Kidney (tissue), 14 donors: Measurements from ENCODE around the gene POLR2L. TPM values are rescaled to one million over a fixed set of nuclear protein-coding genes. Genes with fewer than 3 reads are reported as not detected.

Source experiments
- DNase-seq, 5 donors: peaks; one replicate each; pipeline ENCODE4 v3.0.0-alpha.2; 2013 to 2020
- FAIRE-seq: peaks from 2 replicates; lab custom pipeline; 2012; peaks lifted over from hg19 to GRCh38; lab: Jason Lieb, UNC
- H3K27ac ChIP-seq, 2 donors: one replicate each; pipeline ENCODE4 v1.7.0; 2013; ENCODE audit warnings: low read depth in 2 of 2, low read length in 2 of 2, inconsistent platforms in 1 of 2
- H3K27me3 ChIP-seq: one replicate; pipeline ENCODE4 v1.7.1; 2013; ENCODE audit warnings: low read length, inconsistent platforms; ENCODE audit not compliant: control insufficient read depth, insufficient read depth
- H3K36me3 ChIP-seq, 3 donors: one replicate each; pipeline versions ENCODE4 v1.7.0 to v1.7.1; 2013; ENCODE audit warnings: low read length in 3 of 3, control low read depth in 1 of 3, inconsistent platforms in 1 of 3; ENCODE audit not compliant: insufficient read depth in 3 of 3, control insufficient read depth in 2 of 3
- H3K4me1 ChIP-seq, 3 donors: one replicate each; pipeline versions ENCODE4 v1.7.0 to v1.7.1; 2013; ENCODE audit warnings: low read length in 3 of 3, inconsistent platforms in 1 of 3, low read depth in 1 of 3; ENCODE audit not compliant: control insufficient read depth in 2 of 3, insufficient read depth in 2 of 3
- H3K4me3 ChIP-seq, 3 donors: one replicate each; pipeline versions ENCODE4 v1.7.0 to v1.8.1; 2013; ENCODE audit warnings: low read length in 3 of 3, control low read depth in 1 of 3, inconsistent platforms in 1 of 3
- H3K9ac ChIP-seq, 3 donors: one replicate each; pipeline versions ENCODE4 v1.7.0 to v1.7.1; 2013; ENCODE audit warnings: low read length in 3 of 3, control low read depth in 1 of 3, inconsistent platforms in 1 of 3
- H3K9me3 ChIP-seq, 3 donors: one replicate each; pipeline versions ENCODE4 v1.7.0 to v1.7.1; 2013; ENCODE audit warnings: low read length in 3 of 3, control low read depth in 1 of 3, inconsistent platforms in 1 of 3; ENCODE audit not compliant: control insufficient read depth in 2 of 3, insufficient read depth in 1 of 3
- CTCF ChIP-seq: IDR thresholded peaks from 3 replicates; pipeline ENCODE4 v1.5.1; 2012; ENCODE audit warnings: mild to moderate bottlenecking, moderate library complexity, borderline replicate concordance; ENCODE audit not compliant: insufficient read depth; ENCODE audit errors: extremely low read depth
- intact Hi-C: fragments of 100-400 bp; cut with DNase I; formaldehyde crosslinking; loops from one replicate; pipeline ENCODE4 v1.11.1; 2022
- polyA plus RNA-seq: library from polyadenylated mRNA; stranded (reverse); fragments of 350-450 nt; fragmentation: Illumina TruSeq; extraction: RNeasy Lipid Tissue Mini Kit (QIAGEN cat#74804); gene quantifications from one replicate; pipeline ENCODE4 v1.2.3, GENCODE V29; 2014; ENCODE audit warnings: low read depth, low replicate concordance; ENCODE audit not compliant: insufficient read depth
- total RNA-seq: library from RNA; stranded (reverse); fragmentation: NEBNext Ultra II Directional; extraction: Animal tissue kit (Norgen Biotek cat#: 25700); gene quantifications from one replicate; pipeline ENCODE4 v1.2.1, GENCODE V29; 2021
- donor health status: control.
- donor health status: control.
- donor health status: control.
- donor health status: control.
- donor health status: control.
- donor health status: DM: yes; HTN: yes; CAD: no.
- donor health status: Normal renal cell carcinoma (clear cell type).

The POLR2L gene
- total and polyA plus RNA-seq, 2 donors from 2014 or later, result 107 to 376 TPM

- H3K9me3 ChIP-seq, result no peaks in the 10 kb centered on the region
- intact Hi-C loops, result no loop called here
- FAIRE-seq (no peak), DNase-seq (peak in 1 of 5 donors; percentile 67)
- peaks cover 0 to 11% (median 0%) of the 10 kb centered on the region in 3 donors for H3K4me1 ChIP-seq
- no peaks in the 10 kb centered on the region for H3K36me3 ChIP-seq
- no peak overlapping the region for H3K4me3 ChIP-seq
- no peak overlapping the region for H3K9ac ChIP-seq
- no peak for TF ChIP-seq CTCF
- no peak overlapping the region for H3K27ac ChIP-seq
- H3K27me3 ChIP-seq, result no peaks in the 10 kb centered on the region
Observed at GRCh38 chr11:790721-791564, 51.4 kb downstream of the POLR2L start.

GRCh38 chr11:789943-790342, 52.4 kb downstream of the POLR2L start, which contains the start of gene CEND1:
CEND1 (minus strand) TSS chr11:790090; CDS start chr11:788576, 1,514 bp downstream.
- DNase-seq (peak in 2 of 5 donors; percentile 42 to 73), FAIRE-seq (no peak)
- H3K27me3 ChIP-seq, result no peaks in the 10 kb centered on the region
- TF ChIP-seq CTCF, result no peak
- H3K9me3 ChIP-seq, result no peaks in the 10 kb centered on the region
- no peak within 1 kb of the TSS for H3K27ac ChIP-seq
- intact Hi-C loops, result no loop called here
- H3K4me3 ChIP-seq, result no peak within 1 kb of the TSS
- H3K4me1 ChIP-seq, result peaks cover 0 to 5% (median 0%) of the 10 kb centered on the region in 3 donors
- H3K36me3 ChIP-seq, result no peaks in the 10 kb centered on the region
- no peak within 1 kb of the TSS for H3K9ac ChIP-seq

Other genes with a start within 250 kb of the POLR2L start
- gene IRF7, start 226.6 kb downstream of the POLR2L start, total RNA-seq, result 36.7 TPM
- gene IRF7, start 226.6 kb downstream of the POLR2L start, polyA plus RNA-seq, result 21.5 TPM
- gene CDHR5, start 217.6 kb downstream of the POLR2L start, total RNA-seq, result 7.0 TPM
- gene CDHR5, start 217.6 kb downstream of the POLR2L start, polyA plus RNA-seq, result 45.6 TPM
- not detected for gene SCT, start 215.3 kb downstream of the POLR2L start, total RNA-seq
- not detected for gene SCT, start 215.3 kb downstream of the POLR2L start, polyA plus RNA-seq
- 1.1 TPM for gene DRD4, start 205.3 kb downstream of the POLR2L start, total RNA-seq
- 0.47 TPM for gene DRD4, start 205.3 kb downstream of the POLR2L start, polyA plus RNA-seq
- gene DEAF1, start 147.3 kb downstream of the POLR2L start, total RNA-seq, result 54.5 TPM
- 30.2 TPM for gene DEAF1, start 147.3 kb downstream of the POLR2L start, polyA plus RNA-seq
- gene TMEM80, start 146.7 kb downstream of the POLR2L start, total RNA-seq, result 38.6 TPM
- gene TMEM80, start 146.7 kb downstream of the POLR2L start, polyA plus RNA-seq, result 36.2 TPM
- gene EPS8L2, start 136.3 kb downstream of the POLR2L start, total RNA-seq, result 287 TPM
- gene EPS8L2, start 136.3 kb downstream of the POLR2L start, polyA plus RNA-seq, result 199 TPM
- 175 TPM for gene TALDO1, start 95.1 kb downstream of the POLR2L start, total RNA-seq
- 312 TPM for gene TALDO1, start 95.1 kb downstream of the POLR2L start, polyA plus RNA-seq
- gene GATD1, start 65.0 kb downstream of the POLR2L start, total RNA-seq, result 66.2 TPM
- 38.3 TPM for gene GATD1, start 65.0 kb downstream of the POLR2L start, polyA plus RNA-seq
- gene CEND1, start 52.4 kb downstream of the POLR2L start, total RNA-seq, result 0.16 TPM
- 3.6 TPM for gene CEND1, start 52.4 kb downstream of the POLR2L start, polyA plus RNA-seq
- gene SLC25A22, start 44.2 kb downstream of the POLR2L start, total RNA-seq, result 17.8 TPM
- gene SLC25A22, start 44.2 kb downstream of the POLR2L start, polyA plus RNA-seq, result 14.3 TPM
- 16.5 TPM for gene PIDD1, start 37.3 kb downstream of the POLR2L start, total RNA-seq
- gene PIDD1, start 37.3 kb downstream of the POLR2L start, polyA plus RNA-seq, result 9.1 TPM
- 1,544 TPM for gene RPLP2, start 32.6 kb downstream of the POLR2L start, total RNA-seq
- 1,997 TPM for gene RPLP2, start 32.6 kb downstream of the POLR2L start, polyA plus RNA-seq
- gene PNPLA2, start 23.6 kb downstream of the POLR2L start, total RNA-seq, result 173 TPM
- 67.9 TPM for gene PNPLA2, start 23.6 kb downstream of the POLR2L start, polyA plus RNA-seq
- gene CRACR2B, start 14.6 kb downstream of the POLR2L start, total RNA-seq, result 22.6 TPM
- gene CRACR2B, start 14.6 kb downstream of the POLR2L start, polyA plus RNA-seq, result 16.5 TPM
- 476 TPM for gene CD151, start 9.6 kb downstream of the POLR2L start, total RNA-seq
- 379 TPM for gene CD151, start 9.6 kb downstream of the POLR2L start, polyA plus RNA-seq
- 104 TPM for gene TSPAN4, start 323 bp upstream of the POLR2L start, total RNA-seq
- 81.2 TPM for gene TSPAN4, start 323 bp upstream of the POLR2L start, polyA plus RNA-seq
- gene CHID1, start 68.3 kb upstream of the POLR2L start, total RNA-seq, result 82.2 TPM
- gene CHID1, start 68.3 kb upstream of the POLR2L start, polyA plus RNA-seq, result 128 TPM
- 144 TPM for gene AP2A2, start 83.3 kb upstream of the POLR2L start, total RNA-seq
- gene AP2A2, start 83.3 kb upstream of the POLR2L start, polyA plus RNA-seq, result 76.5 TPM
- gene MUC6, start 194.2 kb upstream of the POLR2L start, total RNA-seq, result 3.0 TPM
- gene MUC6, start 194.2 kb upstream of the POLR2L start, polyA plus RNA-seq, result 1.1 TPM
- gene MUC2, start 232.3 kb upstream of the POLR2L start, total RNA-seq, result not detected
- gene MUC2, start 232.3 kb upstream of the POLR2L start, polyA plus RNA-seq, result not detected